WTC11 (cell line): ENCODE measurements around the gene ATP2B3. TPM values are rescaled to one million over a fixed set of nuclear protein-coding genes. Genes with fewer than 3 reads are reported as not detected.

Source experiments
- ATAC-seq: fragments of 200-7000 bp; cut with Tn5 transposase; 2 replicates; pipeline ENCODE4 v1.10.0; 2021; ENCODE audit warnings: mild to moderate bottlenecking, moderate library complexity
- CTCF ChIA-PET: fragments of 300-600 bp; sonication (Branson Sonifier 250); formaldehyde crosslinking; loops from one replicate; lab custom pipeline; 2021; ENCODE audit warnings: antibody characterized with exemption; lab: Charles Lee
- POLR2A ChIA-PET: fragments of 350-600 bp; sonication (Branson Sonifier 250); formaldehyde crosslinking; loops from one replicate; lab custom pipeline; 2021; ENCODE audit warnings: antibody characterized with exemption; lab: Charles Lee
- DNase-seq: peaks from one replicate; pipeline ENCODE4 v3.0.0; 2021; ENCODE audit warnings: low spot score
- H3K27ac Mint-ChIP-seq: 2 replicates; pipeline ENCODE4 v1.8.0; 2021; ENCODE audit warnings: mixed read lengths
- H3K27me3 Mint-ChIP-seq: 2 replicates; pipeline ENCODE4 v1.8.0; 2021; ENCODE audit warnings: low read depth, mild to moderate bottlenecking, moderate library complexity, mixed read lengths
- H3K36me3 Mint-ChIP-seq: 2 replicates; pipeline ENCODE4 v1.8.0; 2021; ENCODE audit warnings: mixed read lengths
- H3K4me1 Mint-ChIP-seq: 2 replicates; pipeline ENCODE4 v1.8.0; 2022; ENCODE audit warnings: mixed read lengths
- H3K4me3 Mint-ChIP-seq: 2 replicates; pipeline ENCODE4 v1.8.0; 2021; ENCODE audit warnings: mild to moderate bottlenecking, moderate library complexity, mixed read lengths
- H3K9me3 Mint-ChIP-seq: 2 replicates; pipeline ENCODE4 v1.8.0; 2021; ENCODE audit warnings: mixed read lengths
- AR ChIP-seq: fragments of 250-450 bp; sonication (Bioruptor Pico); IDR thresholded peaks from 2 replicates; pipeline ENCODE4 v1.9.0; 2021; ENCODE audit warnings: mild to moderate bottlenecking
- CREM ChIP-seq: sonication (generic); formaldehyde crosslinking; IDR thresholded peaks from 2 replicates; pipeline ENCODE4 v1.8.1; 2022; ENCODE audit warnings: mild to moderate bottlenecking, missing genetic modification reagents, moderate library complexity
- FOXK1 ChIP-seq: sonication (generic); formaldehyde crosslinking; IDR thresholded peaks from 2 replicates; pipeline ENCODE4 v1.8.0; 2022; ENCODE audit warnings: mild to moderate bottlenecking, moderate library complexity, missing genetic modification reagents
- FOXP1 ChIP-seq: sonication (generic); formaldehyde crosslinking; IDR thresholded peaks from 2 replicates; pipeline ENCODE4 v1.8.0; 2022; ENCODE audit warnings: missing genetic modification reagents, mild to moderate bottlenecking, moderate library complexity, borderline replicate concordance
- HMGA2 ChIP-seq: fragments of 250-450 bp; sonication (Bioruptor Pico); IDR thresholded peaks from 2 replicates; pipeline ENCODE4 v1.4.0; 2021; ENCODE audit warnings: mild to moderate bottlenecking, moderate library complexity
- PRDM15 ChIP-seq: sonication (generic); formaldehyde crosslinking; IDR thresholded peaks from 2 replicates; pipeline ENCODE4 v1.8.0; 2022; ENCODE audit warnings: missing genetic modification reagents
- PREB ChIP-seq: sonication (generic); formaldehyde crosslinking; IDR thresholded peaks from 2 replicates; pipeline ENCODE4 v1.8.1; 2022; ENCODE audit warnings: mild to moderate bottlenecking, missing genetic modification reagents, moderate library complexity, borderline replicate concordance
- SMAD4 ChIP-seq: sonication (generic); formaldehyde crosslinking; IDR thresholded peaks from 2 replicates; pipeline ENCODE4 v1.8.0; 2022; ENCODE audit warnings: mild to moderate bottlenecking, missing genetic modification reagents
- SOX15 ChIP-seq: fragments of 250-450 bp; sonication (Bioruptor Pico); IDR thresholded peaks from 2 replicates; pipeline ENCODE4 v1.9.0; 2021; ENCODE audit warnings: mild to moderate bottlenecking
- ZNF138 ChIP-seq: sonication (generic); formaldehyde crosslinking; conservative IDR thresholded peaks from 2 replicates; pipeline ENCODE4 v1.8.1; 2022; ENCODE audit warnings: mild to moderate bottlenecking, moderate library complexity, missing genetic modification reagents
- ZNF396 ChIP-seq: fragments of 250-450 bp; sonication (Bioruptor Pico); IDR thresholded peaks from 2 replicates; pipeline ENCODE4 v1.8.0; 2021; ENCODE audit warnings: mild to moderate bottlenecking, moderate library complexity, borderline replicate concordance
- total RNA-seq: library from RNA; stranded (reverse); gene quantifications from 3 replicates; pipeline ENCODE4 v1.2.3, GENCODE V29; 2021
- TF ChIP-seq, protein P1 (sequence below): sonication (generic); formaldehyde crosslinking; IDR thresholded peaks from 2 replicates; pipeline ENCODE4 v1.8.1; 2023; ENCODE audit warnings: mild to moderate bottlenecking, missing genetic modification reagents, borderline replicate concordance
- TF ChIP-seq, protein P2 (sequence below): fragments of 250-450 bp; sonication (Bioruptor Pico); IDR thresholded peaks from 2 replicates; pipeline ENCODE4 v2.1.2; 2022; ENCODE audit warnings: mild to moderate bottlenecking, moderate library complexity
- TF ChIP-seq, protein P3 (sequence below): sonication (generic); formaldehyde crosslinking; IDR thresholded peaks from 2 replicates; pipeline ENCODE4 v1.8.1; 2023; ENCODE audit warnings: mild to moderate bottlenecking, missing genetic modification reagents, moderate library complexity
- TF ChIP-seq, protein P4 (sequence below): sonication (generic); formaldehyde crosslinking; IDR thresholded peaks from 2 replicates; pipeline ENCODE4 v1.8.0; 2022; ENCODE audit warnings: mild to moderate bottlenecking, missing genetic modification reagents

ATP2B3 gene
- total RNA-seq, 1 experiment from 2014 or later: 0.28 TPM

- TF ChIP-seq, protein P1, sequence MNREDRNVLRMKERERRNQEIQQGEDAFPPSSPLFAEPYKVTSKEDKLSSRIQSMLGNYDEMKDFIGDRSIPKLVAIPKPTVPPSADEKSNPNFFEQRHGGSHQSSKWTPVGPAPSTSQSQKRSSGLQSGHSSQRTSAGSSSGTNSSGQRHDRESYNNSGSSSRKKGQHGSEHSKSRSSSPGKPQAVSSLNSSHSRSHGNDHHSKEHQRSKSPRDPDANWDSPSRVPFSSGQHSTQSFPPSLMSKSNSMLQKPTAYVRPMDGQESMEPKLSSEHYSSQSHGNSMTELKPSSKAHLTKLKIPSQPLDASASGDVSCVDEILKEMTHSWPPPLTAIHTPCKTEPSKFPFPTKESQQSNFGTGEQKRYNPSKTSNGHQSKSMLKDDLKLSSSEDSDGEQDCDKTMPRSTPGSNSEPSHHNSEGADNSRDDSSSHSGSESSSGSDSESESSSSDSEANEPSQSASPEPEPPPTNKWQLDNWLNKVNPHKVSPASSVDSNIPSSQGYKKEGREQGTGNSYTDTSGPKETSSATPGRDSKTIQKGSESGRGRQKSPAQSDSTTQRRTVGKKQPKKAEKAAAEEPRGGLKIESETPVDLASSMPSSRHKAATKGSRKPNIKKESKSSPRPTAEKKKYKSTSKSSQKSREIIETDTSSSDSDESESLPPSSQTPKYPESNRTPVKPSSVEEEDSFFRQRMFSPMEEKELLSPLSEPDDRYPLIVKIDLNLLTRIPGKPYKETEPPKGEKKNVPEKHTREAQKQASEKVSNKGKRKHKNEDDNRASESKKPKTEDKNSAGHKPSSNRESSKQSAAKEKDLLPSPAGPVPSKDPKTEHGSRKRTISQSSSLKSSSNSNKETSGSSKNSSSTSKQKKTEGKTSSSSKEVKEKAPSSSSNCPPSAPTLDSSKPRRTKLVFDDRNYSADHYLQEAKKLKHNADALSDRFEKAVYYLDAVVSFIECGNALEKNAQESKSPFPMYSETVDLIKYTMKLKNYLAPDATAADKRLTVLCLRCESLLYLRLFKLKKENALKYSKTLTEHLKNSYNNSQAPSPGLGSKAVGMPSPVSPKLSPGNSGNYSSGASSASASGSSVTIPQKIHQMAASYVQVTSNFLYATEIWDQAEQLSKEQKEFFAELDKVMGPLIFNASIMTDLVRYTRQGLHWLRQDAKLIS: no peak
- TF ChIP-seq HMGA2 (CRISPR knock-in tag) (no peak), ZNF138 (CRISPR knock-in tag) (no peak)
These were observed 21.4 kb upstream of the ATP2B3 start (continued) for GRCh38 chrX:153495903-153496589.

- Mint-ChIP-seq H3K9me3 (peaks cover 6% of the 10 kb centered on the region; the same call in 1 of the 2 replicates), H3K27me3 (no peaks in the 10 kb centered on the region)
- TF ChIP-seq SOX15 (CRISPR knock-in tag): no peak
- TF ChIP-seq ZNF396 (CRISPR knock-in tag): no peak
- TF ChIP-seq SMAD4 (CRISPR knock-in tag): no peak
- TF ChIP-seq AR (CRISPR knock-in tag): no peak
- TF ChIP-seq CREM (CRISPR knock-in tag): no peak
- TF ChIP-seq, protein P2, sequence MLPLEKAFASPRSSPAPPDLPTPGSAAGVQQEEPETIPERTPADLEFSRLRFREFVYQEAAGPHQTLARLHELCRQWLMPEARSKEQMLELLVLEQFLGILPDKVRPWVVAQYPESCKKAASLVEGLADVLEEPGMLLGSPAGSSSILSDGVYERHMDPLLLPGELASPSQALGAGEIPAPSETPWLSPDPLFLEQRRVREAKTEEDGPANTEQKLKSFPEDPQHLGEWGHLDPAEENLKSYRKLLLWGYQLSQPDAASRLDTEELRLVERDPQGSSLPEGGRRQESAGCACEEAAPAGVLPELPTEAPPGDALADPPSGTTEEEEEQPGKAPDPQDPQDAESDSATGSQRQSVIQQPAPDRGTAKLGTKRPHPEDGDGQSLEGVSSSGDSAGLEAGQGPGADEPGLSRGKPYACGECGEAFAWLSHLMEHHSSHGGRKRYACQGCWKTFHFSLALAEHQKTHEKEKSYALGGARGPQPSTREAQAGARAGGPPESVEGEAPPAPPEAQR: no peak
- TF ChIP-seq PREB (CRISPR knock-in tag): no peak
- no peak for TF ChIP-seq FOXK1 (CRISPR knock-in tag)
- no peak for TF ChIP-seq PRDM15 (CRISPR knock-in tag)
- TF ChIP-seq HMGA2 (CRISPR knock-in tag): no peak
- TF ChIP-seq FOXP1 (CRISPR knock-in tag): no peak
- TF ChIP-seq, protein P3, sequence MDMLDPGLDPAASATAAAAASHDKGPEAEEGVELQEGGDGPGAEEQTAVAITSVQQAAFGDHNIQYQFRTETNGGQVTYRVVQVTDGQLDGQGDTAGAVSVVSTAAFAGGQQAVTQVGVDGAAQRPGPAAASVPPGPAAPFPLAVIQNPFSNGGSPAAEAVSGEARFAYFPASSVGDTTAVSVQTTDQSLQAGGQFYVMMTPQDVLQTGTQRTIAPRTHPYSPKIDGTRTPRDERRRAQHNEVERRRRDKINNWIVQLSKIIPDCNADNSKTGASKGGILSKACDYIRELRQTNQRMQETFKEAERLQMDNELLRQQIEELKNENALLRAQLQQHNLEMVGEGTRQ (CRISPR knock-in tag): no peak
- TF ChIP-seq, protein P4, sequence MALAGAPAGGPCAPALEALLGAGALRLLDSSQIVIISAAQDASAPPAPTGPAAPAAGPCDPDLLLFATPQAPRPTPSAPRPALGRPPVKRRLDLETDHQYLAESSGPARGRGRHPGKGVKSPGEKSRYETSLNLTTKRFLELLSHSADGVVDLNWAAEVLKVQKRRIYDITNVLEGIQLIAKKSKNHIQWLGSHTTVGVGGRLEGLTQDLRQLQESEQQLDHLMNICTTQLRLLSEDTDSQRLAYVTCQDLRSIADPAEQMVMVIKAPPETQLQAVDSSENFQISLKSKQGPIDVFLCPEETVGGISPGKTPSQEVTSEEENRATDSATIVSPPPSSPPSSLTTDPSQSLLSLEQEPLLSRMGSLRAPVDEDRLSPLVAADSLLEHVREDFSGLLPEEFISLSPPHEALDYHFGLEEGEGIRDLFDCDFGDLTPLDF (CRISPR knock-in tag): no peak
- TF ChIP-seq, all 79 proteins: peak for 0
- Mint-ChIP-seq H3K4me1 (peaks cover 6% of the 10 kb centered on the region; the same call in 1 of the 2 replicates), H3K36me3 (no peaks in the 10 kb centered on the region), H3K4me3 (no peak overlapping the region), H3K27ac (no peak overlapping the region)
- ChIA-PET POLR2A (no interaction called here), CTCF (interaction anchor here (1.0 to 2.0 kb wide), 3 partner anchors 11 to 39 kb away, joined by 3 to 8 read pairs (median 4); no protein-coding TSS in a partner anchor)
- ATAC-seq (no peak), DNase-seq (no peak)
These were observed 20.9 kb upstream of the ATP2B3 start for GRCh38 chrX:153496590-153496959.
